T follicular helper cell (primary cell): ENCODE measurements around the gene IFI6.
"Not testable (repeated sequence)": the region's sequence is repeated elsewhere in the genome, so short reads cannot be mapped to it uniquely, and the experiment has no call there.

Experiments used
- DNase-seq: peaks from one replicate; pipeline ENCODE4 v3.0.0-alpha.2; 2020; ENCODE audit warnings: low read depth

IFI6 gene

DNA sequence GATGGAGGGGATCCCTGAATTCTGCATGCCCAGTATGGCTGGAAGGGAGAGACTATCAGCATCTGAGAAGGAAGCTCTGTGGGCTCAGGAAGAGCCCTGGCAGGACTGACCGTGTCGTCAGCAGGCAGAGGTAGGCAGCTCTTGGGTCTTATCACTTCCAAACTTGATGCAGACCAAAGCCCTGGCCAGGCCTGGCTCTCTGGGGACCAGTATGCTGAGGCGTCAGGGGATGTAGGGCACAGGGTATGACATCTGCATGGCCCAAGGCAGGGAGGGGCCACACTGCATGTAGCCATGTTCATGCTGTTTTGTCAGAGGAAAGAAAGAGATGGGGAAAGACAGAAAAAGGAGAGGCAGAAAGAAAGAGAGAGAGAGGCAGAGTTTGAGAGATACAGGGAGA is 43.3 kb downstream of the IFI6 start:
- no peak for DNase-seq

DNA sequence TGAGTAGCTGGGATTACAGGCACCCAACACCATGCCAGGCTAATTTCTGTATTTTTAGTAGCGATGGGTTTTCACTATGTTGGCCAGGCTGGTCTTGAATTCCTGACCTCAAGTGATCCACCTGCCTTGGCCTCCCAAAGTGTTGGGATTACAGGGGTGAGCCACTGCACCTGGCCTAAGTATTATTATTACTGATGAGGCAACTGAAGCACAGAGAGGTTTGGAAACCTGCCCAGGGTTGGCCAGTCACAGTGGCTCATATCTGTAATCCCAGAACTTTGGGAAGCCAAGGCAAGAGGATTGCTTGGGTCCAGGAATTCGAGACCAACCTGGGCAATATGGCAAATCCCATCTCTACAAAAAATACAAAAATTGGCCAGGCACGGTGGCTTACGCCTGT is 44.3 kb downstream of the IFI6 start:
- not testable (repeated sequence) for DNase-seq

DNA sequence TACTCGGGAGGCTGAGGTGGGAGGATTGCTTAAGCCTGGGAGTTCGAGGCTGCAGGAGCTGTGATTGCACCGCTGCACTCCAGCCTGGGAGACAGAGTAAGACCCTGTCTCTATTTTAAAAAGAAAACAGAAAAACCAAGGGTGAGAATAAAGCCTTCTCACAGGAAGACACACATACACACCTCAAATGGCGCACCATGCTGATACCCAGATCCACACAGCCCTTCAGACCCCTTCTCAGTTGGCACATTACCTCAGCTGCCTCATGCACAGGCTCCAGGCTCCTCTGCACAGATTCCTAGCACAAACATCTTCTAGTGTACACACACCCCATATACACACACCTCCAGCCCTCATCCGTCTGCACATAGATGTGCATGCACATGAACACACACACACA is 44.9 kb downstream of the IFI6 start:
- DNase-seq, result no peak

GRCh38 chr1:27626031-27626935 is 45.7 kb downstream of the IFI6 start:
- DNase-seq, result no peak

GRCh38 chr1:27624467-27625178 is 47.4 kb downstream of the IFI6 start:
- no peak for DNase-seq

- no peak for DNase-seq
Observed at GRCh38 chr1:27623327-27624212, 48.4 kb downstream of the IFI6 start.

DNA sequence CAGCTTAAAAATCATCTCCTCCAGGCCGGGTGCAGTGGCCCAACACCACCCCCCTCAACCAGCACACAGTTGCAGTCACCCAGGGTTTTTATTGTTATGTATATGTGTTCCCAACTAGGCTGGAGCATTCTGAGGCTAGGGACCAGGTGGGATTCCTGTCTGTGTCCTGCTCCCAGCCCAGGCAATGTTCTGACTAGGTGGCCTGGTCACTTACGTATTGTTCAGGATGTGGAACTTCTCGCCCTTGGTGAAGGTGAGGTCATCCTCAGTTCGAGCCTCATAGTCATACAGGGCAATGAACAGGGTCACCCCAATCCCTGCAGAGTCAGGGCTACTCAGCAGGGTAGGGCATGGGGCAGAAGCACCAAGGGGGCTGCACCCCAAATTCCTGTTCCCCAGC is 49.2 kb downstream of the IFI6 start:
- no peak for DNase-seq

DNA sequence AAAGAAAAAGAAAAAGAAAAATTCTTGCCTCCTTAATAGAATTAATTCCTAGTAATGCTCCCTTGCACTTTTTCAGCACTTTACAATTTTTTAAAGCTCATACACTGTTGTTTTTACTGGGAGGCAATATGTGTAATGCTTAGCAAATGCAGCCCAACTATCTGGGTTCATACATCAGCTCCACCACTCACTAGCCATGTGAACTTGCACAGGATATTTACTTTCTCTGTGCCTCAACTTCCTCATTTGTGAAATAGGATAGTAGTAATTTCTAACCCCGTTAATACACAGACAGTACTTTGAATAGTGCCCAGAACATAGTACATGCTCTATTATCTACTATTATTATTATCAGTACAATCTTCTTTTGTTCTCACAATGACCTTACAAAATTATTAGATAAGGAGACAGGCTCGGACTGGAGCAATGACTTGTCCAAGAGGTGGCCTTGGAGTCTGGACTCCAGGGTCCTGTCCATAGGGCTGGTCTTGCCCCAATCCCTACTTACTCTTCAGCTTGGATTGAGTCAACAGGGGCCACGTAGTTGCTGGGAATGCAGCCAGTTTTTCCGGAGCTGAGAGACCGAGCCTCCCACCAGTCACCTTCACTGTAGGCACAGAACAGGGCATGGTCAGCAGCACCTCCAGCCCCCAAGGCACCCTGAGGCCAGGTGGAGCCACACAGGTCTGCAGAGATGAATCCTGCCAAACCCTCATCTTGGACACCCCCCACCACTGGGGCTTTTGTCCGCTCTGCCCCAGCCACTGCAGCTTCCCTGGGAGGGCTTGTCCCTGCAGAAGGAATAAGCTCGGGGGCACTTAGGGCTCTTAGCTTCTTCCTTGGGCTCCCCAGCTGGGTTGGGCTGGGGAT is 50.7 kb downstream of the IFI6 start:
- DNase-seq, result no peak

- DNase-seq, result not testable (repeated sequence)
Observed at GRCh38 chr1:27619782-27620438, 52.1 kb downstream of the IFI6 start.

DNA sequence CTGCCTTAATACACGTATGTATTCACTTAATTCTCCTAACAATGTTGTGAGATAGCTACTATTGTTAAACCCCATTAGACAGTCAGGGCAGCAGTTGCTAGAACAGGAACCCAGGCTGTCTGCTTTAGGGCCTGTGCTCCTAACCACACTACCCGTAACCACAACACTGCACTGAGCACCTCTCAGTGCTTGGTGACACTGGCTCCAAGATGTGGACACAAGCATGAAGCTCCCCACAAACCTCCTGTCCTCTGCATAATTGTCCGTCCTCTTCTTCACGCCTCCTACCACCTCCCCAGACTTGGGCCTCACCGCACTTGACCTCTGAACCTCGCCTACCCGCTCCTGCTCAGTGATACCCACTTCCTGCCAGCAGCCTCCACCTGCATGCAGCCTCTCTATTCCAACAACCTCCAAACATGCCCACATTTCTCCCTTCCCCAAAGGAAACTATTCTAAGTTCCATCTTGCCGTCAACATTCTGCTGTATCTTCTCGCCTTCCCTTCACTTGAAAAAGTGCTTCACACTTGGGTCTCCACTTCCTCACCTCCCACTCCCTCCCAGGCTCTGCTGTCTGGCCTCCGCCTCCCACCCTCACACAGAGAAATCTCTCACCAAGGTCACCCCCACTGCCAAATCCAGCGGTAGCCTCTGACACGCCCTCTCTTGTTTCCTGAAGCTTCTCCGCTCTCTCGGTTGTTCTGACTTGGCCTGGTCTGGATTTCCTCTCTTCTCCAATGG is 53.5 kb downstream of the IFI6 start:
- no peak for DNase-seq

DNA sequence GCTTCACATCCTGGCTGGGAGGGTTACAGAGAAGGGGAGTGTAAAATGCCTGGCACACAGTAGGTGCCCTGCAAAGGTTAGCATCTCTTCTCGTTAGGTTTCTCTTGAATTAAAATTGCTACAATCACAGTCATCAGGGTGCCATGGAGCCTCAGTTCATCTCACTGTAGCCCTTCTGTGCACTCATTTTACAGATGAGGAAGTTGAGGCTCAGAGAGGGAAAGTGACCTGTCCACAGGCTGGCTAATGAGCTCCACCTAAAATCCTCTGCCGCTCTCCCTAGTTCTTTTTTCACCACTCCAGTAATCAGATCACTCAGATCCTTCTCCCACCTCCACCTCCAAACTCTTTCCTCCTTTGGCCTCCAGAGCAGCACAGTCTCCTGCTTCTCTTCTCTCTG is 54.6 kb downstream of the IFI6 start:
- DNase-seq, result no peak

GRCh38 chr1:27616441-27616840 is 55.6 kb downstream of the IFI6 start:
- no peak for DNase-seq
